Caco-2 (cell line): Measurements from ENCODE around the gene GLIS1. TPM values are rescaled to one million over a fixed set of nuclear protein-coding genes. Genes with fewer than 3 reads are reported as not detected.

Source experiments
- BruUV-seq: library from RNA; stranded (reverse); fragments of 400-500 nt; replicated peaks from 2 replicates; lab custom pipeline; 2021; lab: Mats Ljungman, UMichigan
- CTCF ChIA-PET: fragments of 300-600 bp; sonication (Branson Sonifier 250); formaldehyde crosslinking; loops from one replicate; lab custom pipeline; 2022; ENCODE audit warnings: antibody characterized with exemption; lab: Charles Lee
- POLR2A ChIA-PET: fragments of 300-600 bp; sonication (Branson Sonifier 250); formaldehyde crosslinking; loops from one replicate; lab custom pipeline; 2022; ENCODE audit warnings: antibody characterized with exemption; lab: Charles Lee
- DNase-seq, 2 experiments: peaks; one replicate each; pipeline versions ENCODE4 v3.0.0 to v3.0.0-alpha.2; 2020 to 2022
- H3K27me3 ChIP-seq: replicated peaks from 2 replicates; pipeline ENCODE4 v1.6.0; 2011; ENCODE audit warnings: low read length; ENCODE audit not compliant: control insufficient read depth, insufficient read depth
- H3K36me3 ChIP-seq: 2 replicates; pipeline ENCODE4 v1.5.1; 2011; ENCODE audit warnings: low read length; ENCODE audit not compliant: control insufficient read depth, insufficient read depth
- H3K4me1 ChIP-seq: fragments of 250-450 bp; sonication (Bioruptor Pico); 2 replicates; pipeline ENCODE4 v1.5.1; 2020; ENCODE audit warnings: mild to moderate bottlenecking
- H3K4me3 ChIP-seq: 2 replicates; pipeline ENCODE4 v1.5.1; 2011; ENCODE audit warnings: low read depth, mild to moderate bottlenecking, control low read depth, low read length
- H3K9me3 ChIP-seq: fragments of 250-450 bp; sonication (Bioruptor Pico); 2 replicates; pipeline ENCODE4 v1.5.1; 2020; ENCODE audit warnings: mild to moderate bottlenecking, moderate library complexity
- H3K27ac Mint-ChIP-seq: one replicate; pipeline ENCODE4 v1.8.0; 2022; ENCODE audit warnings: mixed read lengths; ENCODE audit not compliant: unreplicated experiment
- H3K27me3 Mint-ChIP-seq: one replicate; pipeline ENCODE4 v1.8.0; 2022; ENCODE audit warnings: mixed read lengths; ENCODE audit not compliant: insufficient read depth, unreplicated experiment
- H3K36me3 Mint-ChIP-seq: one replicate; pipeline ENCODE4 v1.8.0; 2022; ENCODE audit warnings: mild to moderate bottlenecking, mixed read lengths; ENCODE audit not compliant: insufficient read depth, unreplicated experiment
- H3K4me1 Mint-ChIP-seq: one replicate; pipeline ENCODE4 v1.8.0; 2022; ENCODE audit warnings: low read depth, mixed read lengths; ENCODE audit not compliant: unreplicated experiment
- H3K4me3 Mint-ChIP-seq: one replicate; pipeline ENCODE4 v1.8.0; 2022; ENCODE audit warnings: mild to moderate bottlenecking, moderate library complexity, mixed read lengths; ENCODE audit not compliant: unreplicated experiment
- H3K9me3 Mint-ChIP-seq: one replicate; pipeline ENCODE4 v1.8.0; 2022; ENCODE audit warnings: mixed read lengths; ENCODE audit not compliant: unreplicated experiment
- CTCF ChIP-seq, 2 experiments: fragments of 200-600 bp in 1 of 2; IDR thresholded peaks; 1 replicate in 1 of 2; 2 replicates in 1 of 2; pipeline versions ENCODE4 v1.5.1 to v1.8.0; 2011 to 2022; ENCODE audit warnings: antibody characterized with exemption in 1 of 2, control low read depth in 1 of 2, inconsistent platforms in 1 of 2, low read depth in 1 of 2, low read length in 1 of 2, mild to moderate bottlenecking in 1 of 2, moderate library complexity in 1 of 2; ENCODE audit not compliant: insufficient read depth in 1 of 2, severe bottlenecking in 1 of 2, unreplicated experiment in 1 of 2
- intact Hi-C: fragments of 100-400 bp; cut with micrococcal nuclease; formaldehyde crosslinking; loops from one replicate; pipeline ENCODE4 v1.10.0; 2022; ENCODE audit not compliant: unreplicated experiment
- total RNA-seq: library from RNA; stranded (reverse); gene quantifications from 2 replicates; pipeline ENCODE4 v1.2.3, GENCODE V29; 2022

Gene GLIS1
- total RNA-seq, 1 experiment from 2014 or later = not detected

- Mint-ChIP-seq H3K27me3 (no peaks in the 10 kb centered on the region), H3K27ac (no peak overlapping the region), H3K4me1 (no peaks in the 10 kb centered on the region), H3K36me3 (no peaks in the 10 kb centered on the region), H3K9me3 (no peaks in the 10 kb centered on the region), H3K4me3 (no peak overlapping the region)
- H3K9me3 ChIP-seq = no peaks in the 10 kb centered on the region
- H3K4me3 ChIP-seq = no peak overlapping the region
- ChIA-PET CTCF (interaction anchor here (0.6 kb wide), 1 partner anchor 111 kb away, joined by 3 read pairs; no protein-coding TSS in a partner anchor), POLR2A (no interaction called here)
- TF ChIP-seq CTCF (IDR thresholded peaks at IDR 0.05; ENCODE audit: insufficient read depth in 1 of 2, low read depth in 1 of 2, low read length in 1 of 2, severe bottlenecking in 1 of 2, unreplicated experiment in 1 of 2) = no peak
- H3K4me1 ChIP-seq = no peaks in the 10 kb centered on the region
- no TSS peak for BruUV-seq
- no peaks in the 10 kb centered on the region for H3K27me3 ChIP-seq
- no peaks in the 10 kb centered on the region for H3K36me3 ChIP-seq
- DNase-seq = no peak
- intact Hi-C loops = no loop called here
Measured at GRCh38 chr1:53505891-53506290, 233.1 kb downstream of the GLIS1 start.

- intact Hi-C loops = no loop called here
- no peak overlapping the region for H3K4me3 Mint-ChIP-seq
- Histone ChIP-seq H3K36me3 (no peaks in the 10 kb centered on the region), H3K9me3 (no peaks in the 10 kb centered on the region), H3K27me3 (no peaks in the 10 kb centered on the region), H3K4me3 (no peak overlapping the region), H3K4me1 (no peaks in the 10 kb centered on the region)
- ChIA-PET CTCF (interaction anchor here (0.6 kb wide), 1 partner anchor 111 kb away, joined by 3 read pairs; no protein-coding TSS in a partner anchor), POLR2A (no interaction called here)
- H3K9me3 Mint-ChIP-seq = no peaks in the 10 kb centered on the region
- no peak overlapping the region for H3K27ac Mint-ChIP-seq
- no TSS peak for BruUV-seq
- DNase-seq = no peak
- H3K27me3 Mint-ChIP-seq = no peaks in the 10 kb centered on the region
- TF ChIP-seq CTCF (IDR thresholded peaks at IDR 0.05; ENCODE audit: insufficient read depth in 1 of 2, low read depth in 1 of 2, low read length in 1 of 2, severe bottlenecking in 1 of 2, unreplicated experiment in 1 of 2) = no peak
- H3K36me3 Mint-ChIP-seq = no peaks in the 10 kb centered on the region
- no peaks in the 10 kb centered on the region for H3K4me1 Mint-ChIP-seq
Measured at GRCh38 chr1:53505401-53505800, 233.6 kb downstream of the GLIS1 start.

- Mint-ChIP-seq H3K4me1 (no peaks in the 10 kb centered on the region), H3K4me3 (no peak overlapping the region), H3K27ac (no peak overlapping the region), H3K27me3 (no peaks in the 10 kb centered on the region), H3K9me3 (no peaks in the 10 kb centered on the region), H3K36me3 (no peaks in the 10 kb centered on the region)
- DNase-seq = no peak
- ChIA-PET CTCF (no interaction called here), POLR2A (no interaction called here)
- no TSS peak for BruUV-seq
- Histone ChIP-seq H3K27me3 (no peaks in the 10 kb centered on the region), H3K4me1 (no peaks in the 10 kb centered on the region), H3K4me3 (no peak overlapping the region), H3K36me3 (no peaks in the 10 kb centered on the region), H3K9me3 (no peaks in the 10 kb centered on the region)
- TF ChIP-seq CTCF (IDR thresholded peaks at IDR 0.05; ENCODE audit: insufficient read depth in 1 of 2, low read depth in 1 of 2, low read length in 1 of 2, severe bottlenecking in 1 of 2, unreplicated experiment in 1 of 2) = no peak
- intact Hi-C loops = no loop called here
Measured at GRCh38 chr1:53504901-53505300, 234.1 kb downstream of the GLIS1 start.
